CD4-positive, alpha-beta T cell treated with Interleukin-21 for 1 hour (primary cell): ENCODE data around the gene RPS10.
"Not testable (repeated sequence)": the region's sequence is repeated elsewhere in the genome, so short reads cannot be mapped to it uniquely, and the experiment has no call there.

ENCODE experiments used
- DNase-seq: peaks from one replicate; pipeline ENCODE4 v3.0.0-alpha.2; 2020

The RPS10 gene

DNA sequence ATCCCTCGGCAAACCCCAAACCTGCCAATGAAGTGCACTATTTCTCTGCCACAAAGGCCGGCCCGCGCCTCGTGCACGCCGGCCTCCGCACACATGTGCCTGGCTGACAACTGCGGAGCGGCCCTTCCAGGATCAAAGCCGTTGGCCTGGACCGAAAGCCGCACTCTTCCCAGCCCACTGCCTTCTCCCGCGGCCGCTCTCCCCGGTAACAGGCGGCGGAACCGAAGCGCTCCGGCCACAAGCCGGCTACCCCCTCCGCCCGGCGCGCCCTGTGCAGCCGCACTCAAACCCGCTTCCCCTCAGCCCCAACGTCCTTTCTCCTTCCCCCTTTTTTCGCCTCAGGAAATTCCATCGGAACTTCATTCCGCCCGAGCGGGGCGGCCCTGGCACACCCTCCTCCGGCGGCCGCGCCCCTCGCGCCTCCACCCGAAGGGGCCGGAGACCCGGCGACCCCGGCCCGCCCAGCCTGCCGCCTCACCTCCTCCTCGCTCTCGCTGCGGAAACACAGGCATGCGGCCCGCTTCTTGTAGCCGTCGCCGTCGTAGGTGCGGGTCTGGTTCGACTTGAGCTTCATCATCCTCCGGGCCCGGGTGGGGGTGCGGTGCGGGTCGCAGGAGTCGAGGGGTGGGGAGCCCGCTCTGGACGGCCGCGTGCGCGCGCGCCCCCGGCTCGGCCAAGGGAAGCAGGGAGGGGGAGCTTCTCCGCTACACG lies 33.9 kb downstream of the RPS10 start:
- peak; percentile 37 for DNase-seq

DNA sequence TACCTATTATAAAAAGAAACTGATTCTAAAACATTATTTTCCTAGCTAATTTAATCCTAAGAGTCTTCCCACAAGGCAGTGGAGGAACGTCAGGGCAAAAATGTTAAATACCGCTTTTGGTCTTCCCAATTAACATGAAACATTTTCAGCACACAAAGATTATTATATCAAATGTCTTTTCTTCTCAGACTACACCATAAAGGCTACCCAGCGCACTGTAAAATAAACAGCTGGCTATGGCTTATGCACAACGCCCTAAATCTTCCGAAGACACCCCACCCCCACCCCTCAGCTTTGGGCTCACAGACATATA lies 34.4 kb downstream of the RPS10 start:
- no peak for DNase-seq

DNA sequence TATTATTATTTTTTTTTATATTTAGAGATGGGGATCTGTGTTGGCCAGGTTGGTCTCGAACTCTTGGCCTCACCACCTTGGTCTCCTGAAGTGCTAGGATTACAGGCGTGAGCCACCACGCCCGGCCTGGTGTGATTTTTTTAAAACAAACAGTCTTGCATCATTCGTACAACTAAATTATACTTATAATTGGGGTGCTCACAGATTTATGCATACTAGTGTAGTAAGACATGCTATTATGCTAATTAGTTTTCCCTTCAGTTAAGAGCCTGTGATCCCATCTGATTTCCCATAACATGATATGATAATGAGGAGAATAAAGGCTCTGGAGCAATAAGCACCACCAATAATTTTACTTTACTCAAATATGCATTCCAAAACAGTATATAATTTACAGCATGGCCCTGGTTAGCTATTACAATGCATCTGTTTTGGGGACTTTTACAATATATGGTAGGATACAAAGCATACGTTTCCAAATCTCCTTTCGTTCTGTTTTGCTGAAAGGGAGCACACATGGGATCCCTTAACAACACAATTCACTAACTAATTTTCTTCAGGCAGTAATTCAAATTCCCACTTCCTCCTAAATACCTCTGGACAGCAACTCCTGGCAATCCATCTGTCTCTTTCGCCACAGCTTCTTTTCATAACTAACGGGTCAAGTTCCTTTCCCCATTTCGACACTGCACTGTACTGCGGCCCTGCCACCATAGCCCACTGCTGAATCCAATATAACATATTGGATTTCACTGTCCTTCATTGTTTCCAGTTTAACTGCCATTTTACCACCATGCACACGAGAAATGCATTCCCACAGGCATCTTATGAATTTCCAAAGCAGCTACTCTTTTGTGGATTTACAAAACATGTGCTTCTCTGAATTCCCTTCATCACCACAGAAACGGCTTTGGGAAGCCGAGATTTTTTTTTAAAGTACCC lies 35.1 kb downstream of the RPS10 start:
- DNase-seq: no peak

DNA sequence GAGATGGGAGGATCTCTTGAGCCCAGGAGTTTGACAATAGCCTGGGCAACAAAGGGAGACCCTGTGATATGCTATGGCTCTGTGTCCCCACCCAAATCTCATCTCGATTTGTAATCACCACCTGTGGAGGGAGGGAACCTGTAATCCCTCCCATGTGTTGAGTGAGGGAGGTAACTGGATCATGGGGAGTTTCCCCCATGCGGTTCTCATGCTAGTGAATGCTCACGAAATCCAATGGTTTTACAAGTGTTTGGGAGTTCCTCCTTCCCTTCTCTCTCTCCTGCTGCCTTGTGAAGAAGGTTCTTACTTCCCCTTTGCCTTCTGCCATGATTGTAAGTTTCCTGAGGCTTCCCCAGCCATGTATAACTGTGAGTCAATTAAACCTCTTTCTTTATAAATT lies 36.8 kb downstream of the RPS10 start:
- no peak for DNase-seq

DNA sequence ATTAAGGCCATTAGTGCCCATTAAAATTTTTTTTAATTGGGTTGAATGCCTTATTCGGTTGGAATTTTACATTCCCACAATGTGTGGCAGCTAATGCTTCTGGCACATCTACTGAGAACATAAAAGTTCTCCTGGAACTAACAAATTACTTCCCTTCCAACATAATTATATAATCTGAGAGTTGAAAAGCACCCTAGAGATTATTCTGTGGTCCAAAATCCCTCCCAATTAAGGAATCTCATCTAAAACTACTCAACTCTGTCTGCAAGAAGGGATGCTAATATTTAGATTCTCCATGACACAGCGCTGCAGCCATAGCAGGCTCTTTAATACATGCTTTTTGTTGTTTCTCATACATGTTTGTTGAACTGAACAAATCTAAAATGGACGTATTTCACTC lies 37.4 kb downstream of the RPS10 start:
- DNase-seq: no peak

GRCh38 chr6:34386316-34387137 lies 39.3 kb downstream of the RPS10 start:
- no peak for DNase-seq

- DNase-seq: no peak
Measured at GRCh38 chr6:34385793-34386195, 40.1 kb downstream of the RPS10 start.

DNA sequence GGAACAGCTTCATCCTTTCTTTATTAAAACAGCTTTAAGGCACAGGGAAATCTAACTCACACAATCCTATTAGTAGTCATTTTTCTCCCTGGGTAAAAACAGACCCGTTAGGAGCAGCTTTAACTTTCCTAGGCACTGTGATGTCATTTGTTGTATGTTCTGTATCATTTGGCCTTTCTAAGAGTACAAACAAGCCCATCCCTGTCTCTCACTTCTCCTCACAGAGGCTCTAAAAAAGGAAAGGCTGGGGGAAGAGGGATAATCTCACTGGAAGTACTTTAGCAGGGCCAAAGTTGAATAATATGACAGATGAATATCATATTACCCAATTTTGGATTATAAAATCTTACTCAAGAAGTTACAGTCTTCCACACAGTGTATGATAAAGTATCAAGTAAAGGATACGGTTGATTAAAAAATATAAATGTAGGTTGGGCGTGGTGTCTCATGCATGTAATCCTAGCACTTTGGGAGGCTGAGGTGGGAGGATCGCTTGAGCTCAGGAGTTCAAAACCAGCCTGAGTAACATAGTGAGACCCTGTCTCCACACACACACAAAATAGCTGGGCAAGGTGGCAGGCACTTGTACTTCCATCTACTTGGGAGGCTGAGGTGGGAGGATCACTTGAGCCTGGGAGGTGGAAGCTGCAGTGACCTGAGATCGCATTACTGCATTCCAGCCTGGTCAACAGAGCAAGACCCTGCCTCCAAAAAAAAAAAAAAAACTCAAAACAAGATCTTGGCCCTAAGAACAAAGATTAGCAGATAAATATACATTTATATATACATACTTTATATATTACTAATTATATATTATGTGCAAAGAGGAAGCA lies 41.3 kb downstream of the RPS10 start:
- no peak for DNase-seq

GRCh38 chr6:34383656-34384320 lies 42.1 kb downstream of the RPS10 start:
- DNase-seq: no peak

DNA sequence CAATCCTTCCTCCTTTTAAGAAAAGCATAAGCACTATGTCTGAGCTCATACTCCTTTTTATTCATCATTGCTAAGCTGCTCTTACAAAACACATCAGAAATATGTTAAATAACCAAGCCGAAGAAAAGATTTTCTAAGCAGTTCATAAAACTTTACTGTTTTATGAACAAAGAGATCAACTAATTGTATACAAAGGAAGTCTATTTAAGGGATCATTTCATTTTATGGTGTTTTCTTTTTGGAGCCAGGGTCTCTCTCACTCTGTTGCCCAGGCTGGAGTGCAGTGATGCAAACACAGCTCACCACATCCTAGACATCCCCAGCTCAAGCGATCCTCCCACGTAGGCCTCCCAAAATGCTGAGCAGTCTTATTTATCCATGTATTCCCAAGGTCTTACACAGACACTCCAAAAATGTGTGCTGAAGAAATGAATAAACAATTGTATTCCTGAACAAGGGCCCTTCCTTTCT lies 42.7 kb downstream of the RPS10 start:
- DNase-seq: no peak

GRCh38 chr6:34381081-34381480 lies 44.8 kb downstream of the RPS10 start:
- DNase-seq: no peak

GRCh38 chr6:34378470-34378869 lies 47.4 kb downstream of the RPS10 start:
- DNase-seq: no peak

- no peak for DNase-seq
Measured at GRCh38 chr6:34377984-34378383, 47.9 kb downstream of the RPS10 start.

DNA sequence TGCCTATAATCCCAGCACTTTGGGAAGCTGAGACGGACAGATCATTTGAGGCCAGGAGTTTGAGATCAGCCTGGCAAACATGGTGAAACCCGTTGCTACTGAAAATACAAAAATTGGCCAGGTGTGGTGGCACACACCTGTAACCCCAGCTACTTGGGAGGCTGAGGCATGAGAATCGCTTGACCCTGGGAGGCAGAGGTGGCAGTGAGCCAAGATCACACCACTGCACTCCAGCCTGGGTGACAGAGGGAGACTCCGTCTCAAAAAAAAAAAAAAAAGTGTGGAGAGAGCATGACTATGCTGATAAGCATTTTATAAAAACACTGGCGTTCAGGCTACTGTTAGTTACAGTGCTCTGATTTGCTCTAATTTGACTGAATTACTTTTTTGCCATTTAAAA lies 48.3 kb downstream of the RPS10 start:
- not testable (repeated sequence) for DNase-seq

- DNase-seq: no peak
Measured at GRCh38 chr6:34375833-34376232, 50.0 kb downstream of the RPS10 start.

- DNase-seq: no peak
Measured at GRCh38 chr6:34374508-34374907, 51.4 kb downstream of the RPS10 start.

DNA sequence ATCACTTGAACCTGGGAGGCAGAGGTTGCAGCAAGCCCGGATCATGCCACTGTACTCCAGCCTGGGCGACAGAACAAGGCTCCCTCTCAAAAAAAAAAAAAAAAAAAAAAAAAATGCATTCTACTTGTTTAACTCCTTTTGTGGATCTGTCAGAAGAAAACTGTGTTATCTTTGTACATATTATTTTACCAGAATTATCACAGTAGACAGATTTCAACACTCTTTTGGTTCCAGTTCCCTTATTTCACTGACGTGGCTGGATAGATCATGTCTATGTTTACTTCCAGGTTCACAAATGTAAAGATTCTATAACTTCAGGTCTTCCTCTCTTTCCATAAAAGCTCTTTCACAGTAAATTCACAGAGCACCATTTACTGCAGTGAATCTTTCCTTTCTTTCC lies 51.8 kb downstream of the RPS10 start:
- no peak for DNase-seq

DNA sequence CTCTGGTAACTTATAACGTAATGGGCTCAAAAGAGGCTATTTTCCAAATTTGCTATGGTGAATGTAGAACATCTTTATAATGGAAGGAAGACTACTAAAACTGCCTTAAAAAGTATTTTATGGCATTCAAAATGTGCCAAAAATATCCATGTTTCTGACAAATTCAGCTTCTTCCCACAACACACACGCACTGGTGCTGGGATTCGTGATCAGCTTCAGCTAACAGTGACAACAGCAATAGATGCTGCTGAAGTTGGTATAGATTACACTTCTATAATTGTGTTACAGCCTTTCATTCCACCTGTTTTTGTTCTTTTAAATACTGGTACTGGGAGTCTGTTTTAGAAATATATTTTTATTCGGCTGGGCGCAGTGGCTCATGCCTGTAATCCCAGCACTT lies 52.4 kb downstream of the RPS10 start:
- no peak for DNase-seq

DNA sequence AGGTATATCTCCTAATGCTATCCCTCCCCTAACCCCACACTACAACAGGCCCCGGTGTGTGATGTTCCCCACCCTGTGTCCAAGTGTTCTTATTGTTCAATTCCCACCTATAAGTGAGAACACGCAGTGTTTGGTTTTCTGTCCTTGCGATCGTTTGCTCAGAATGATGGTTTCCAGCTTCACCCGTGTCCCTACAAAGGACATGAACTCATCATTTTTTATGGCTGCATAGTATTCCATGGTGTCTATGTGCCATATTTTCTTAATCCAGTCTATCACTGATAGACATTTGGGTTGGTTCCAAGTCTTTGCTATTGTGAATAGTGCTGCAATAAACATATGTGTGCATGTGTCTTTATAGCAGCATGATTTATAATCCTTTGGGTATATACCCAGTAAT lies 54.0 kb downstream of the RPS10 start:
- DNase-seq: not testable (repeated sequence)

- no peak for DNase-seq
Measured at GRCh38 chr6:34370361-34370760, 55.5 kb downstream of the RPS10 start.

GRCh38 chr6:34369385-34369784 lies 56.5 kb downstream of the RPS10 start:
- DNase-seq: no peak
